Measurements from ENCODE around the gene CEMIP.

The CEMIP gene

GRCh38 chr15:80778964-80779657, at the start of gene CEMIP:
Gene CEMIP, plus strand, starts transcription at chr15:80779370. Its CDS starts 94,510 bp downstream, at chr15:80873880.
- DNase-seq (ENCODE audit: low spot score): no peak

GRCh38 chr15:80730387-80730786, 48.8 kb upstream of the CEMIP start:
- no peak for DNase-seq (ENCODE audit: low spot score)

GRCh38 chr15:80730926-80731325, 48.2 kb upstream of the CEMIP start:
- DNase-seq (ENCODE audit: low spot score): no peak

GRCh38 chr15:80732167-80732566, 47.0 kb upstream of the CEMIP start:
- no peak for DNase-seq (ENCODE audit: low spot score)

GRCh38 chr15:80732818-80733217, 46.4 kb upstream of the CEMIP start:
- DNase-seq (ENCODE audit: low spot score): no peak

GRCh38 chr15:80733460-80733859, 45.7 kb upstream of the CEMIP start:
- no peak for DNase-seq (ENCODE audit: low spot score)

GRCh38 chr15:80735344-80735743, 43.8 kb upstream of the CEMIP start:
- DNase-seq (ENCODE audit: low spot score): no peak

- DNase-seq (ENCODE audit: low spot score): no peak
Observed at GRCh38 chr15:80736560-80736959, 42.6 kb upstream of the CEMIP start.

GRCh38 chr15:80739919-80740318, 39.3 kb upstream of the CEMIP start:
- no peak for DNase-seq (ENCODE audit: low spot score)

GRCh38 chr15:80742081-80742480, 37.1 kb upstream of the CEMIP start:
- DNase-seq (ENCODE audit: low spot score): no peak

- DNase-seq (ENCODE audit: low spot score): no peak
Observed at GRCh38 chr15:80743189-80743833, 35.9 kb upstream of the CEMIP start.

GRCh38 chr15:80744415-80744814, 34.8 kb upstream of the CEMIP start:
- no peak for DNase-seq (ENCODE audit: low spot score)

GRCh38 chr15:80744826-80745225, 34.3 kb upstream of the CEMIP start:
- DNase-seq (ENCODE audit: low spot score): no peak

- DNase-seq (ENCODE audit: low spot score): no peak
Observed at GRCh38 chr15:80745888-80746287, 33.3 kb upstream of the CEMIP start.

- no peak for DNase-seq (ENCODE audit: low spot score)
Observed at GRCh38 chr15:80747317-80748053, 31.7 kb upstream of the CEMIP start.

GRCh38 chr15:80749589-80749988, 29.6 kb upstream of the CEMIP start:
- no peak for DNase-seq (ENCODE audit: low spot score)

GRCh38 chr15:80750575-80750974, 28.6 kb upstream of the CEMIP start:
- no peak for DNase-seq (ENCODE audit: low spot score)

- no peak for DNase-seq (ENCODE audit: low spot score)
Observed at GRCh38 chr15:80752204-80752603, 27.0 kb upstream of the CEMIP start.

GRCh38 chr15:80753161-80753560, 26.0 kb upstream of the CEMIP start:
- DNase-seq (ENCODE audit: low spot score): no peak

GRCh38 chr15:80754014-80754413, 25.2 kb upstream of the CEMIP start:
- no peak for DNase-seq (ENCODE audit: low spot score)

GRCh38 chr15:80755885-80756284, 23.3 kb upstream of the CEMIP start:
- peak; percentile 10 for DNase-seq (ENCODE audit: low spot score)

GRCh38 chr15:80758130-80758745, 20.9 kb upstream of the CEMIP start:
- DNase-seq (ENCODE audit: low spot score): no peak

- no peak for DNase-seq (ENCODE audit: low spot score)
Observed at GRCh38 chr15:80760960-80761359, 18.2 kb upstream of the CEMIP start.
